Keratinocyte (primary cell): ENCODE results near the gene TNPO3.

Source experiments
- CTCF ChIP-seq, 3 experiments: IDR thresholded peaks in 1 of 3; conservative IDR thresholded peaks in 1 of 3; optimal IDR thresholded peaks in 1 of 3; 2 replicates in 2 of 3; 3 replicates in 1 of 3; pipeline versions ENCODE3 to v1.5.1; 2011; ENCODE audit warnings: low read length in 3 of 3, mild to moderate bottlenecking in 3 of 3, moderate library complexity in 2 of 3, control low read depth in 1 of 3, inconsistent platforms in 1 of 3; ENCODE audit not compliant: insufficient read depth in 2 of 3; ENCODE audit errors: extremely low read depth in 1 of 3
- EZH2 ChIP-seq: IDR thresholded peaks from one replicate; pipeline ENCODE4 v1.6.1; 2012; ENCODE audit warnings: inconsistent platforms, mild to moderate bottlenecking, low read length, moderate library complexity

- TF ChIP-seq CTCF (optimal IDR thresholded peaks at IDR 0.05 in 1 of 3, IDR thresholded peaks at IDR 0.05 in 1 of 3, conservative IDR thresholded peaks at IDR 0.05 in 1 of 3; ENCODE audit: extremely low read depth in 1 of 3, insufficient read depth in 2 of 3, low read length in 3 of 3) (no peak), EZH2 (no peak)
These were observed 46.8 kb upstream of the TNPO3 start for GRCh38 chr7:129101746-129102145.
